Fibroblast of skin of right quadriceps (primary cell): ENCODE results near the gene SPTAN1.
A peak's percentile ranks its signal among the peaks of the same experiment; 100 is the strongest.
"Not testable (repeated sequence)": the region's sequence is repeated elsewhere in the genome, so short reads cannot be mapped to it uniquely, and the experiment has no call there.

Experiments used
- DNase-seq: peaks from one replicate; pipeline ENCODE4 v3.0.0-alpha.2; 2013

SPTAN1 gene

DNA sequence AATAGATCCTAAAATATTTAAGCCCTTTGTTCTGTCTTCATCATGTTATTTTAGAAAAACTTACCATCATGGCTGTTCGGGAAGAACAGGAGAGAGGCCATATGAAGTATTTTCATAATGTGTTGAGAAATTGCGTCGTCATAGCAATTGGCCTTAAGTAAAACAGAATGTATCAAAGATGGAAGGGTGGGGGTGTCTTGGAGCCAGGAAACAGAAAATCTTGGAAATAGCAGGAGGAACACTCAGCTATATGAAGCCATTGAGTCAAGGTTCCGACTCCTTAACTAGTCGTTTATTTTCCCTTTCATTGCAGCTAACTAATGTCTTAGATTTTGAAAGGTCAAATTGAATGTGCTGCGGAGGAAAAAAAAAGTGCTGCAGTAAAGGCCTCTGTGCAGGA is 1.3 kb downstream of the SPTAN1 start:
- DNase-seq: peak; percentile 73

DNA sequence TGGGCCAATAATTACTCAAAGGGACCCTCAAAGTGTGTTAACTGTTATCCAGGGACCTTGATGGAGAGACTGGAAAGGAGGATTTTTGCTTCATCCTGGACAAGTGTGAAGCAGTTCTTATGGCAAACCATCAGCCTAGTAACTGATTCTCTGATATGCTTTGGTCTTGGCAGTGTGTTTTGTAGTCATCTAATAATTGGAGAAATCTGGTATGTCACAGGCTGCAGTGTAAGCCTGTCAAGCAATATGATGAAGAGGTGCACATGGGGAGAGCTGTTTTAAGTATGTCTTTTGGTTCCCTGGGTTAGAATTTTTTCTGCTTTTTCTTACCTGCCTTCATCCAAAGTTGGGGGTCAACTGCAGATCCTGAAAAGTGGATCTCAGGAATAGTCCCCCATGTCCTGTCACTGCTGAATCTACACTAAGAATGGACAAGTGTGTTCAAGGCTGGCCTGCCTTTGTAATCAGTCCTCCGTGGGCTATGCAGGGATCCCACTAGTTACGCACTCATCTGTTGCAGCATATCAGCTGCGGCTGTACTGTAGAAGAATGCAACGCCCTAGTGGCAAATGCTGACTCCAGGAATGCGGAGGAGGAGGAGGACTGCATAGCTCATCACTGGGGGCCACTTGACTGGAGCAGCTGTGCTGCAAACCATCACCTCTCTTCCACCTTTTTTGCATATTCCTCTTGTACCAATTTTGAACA is 1.9 kb downstream of the SPTAN1 start:
- peak; percentile 89 for DNase-seq

DNA sequence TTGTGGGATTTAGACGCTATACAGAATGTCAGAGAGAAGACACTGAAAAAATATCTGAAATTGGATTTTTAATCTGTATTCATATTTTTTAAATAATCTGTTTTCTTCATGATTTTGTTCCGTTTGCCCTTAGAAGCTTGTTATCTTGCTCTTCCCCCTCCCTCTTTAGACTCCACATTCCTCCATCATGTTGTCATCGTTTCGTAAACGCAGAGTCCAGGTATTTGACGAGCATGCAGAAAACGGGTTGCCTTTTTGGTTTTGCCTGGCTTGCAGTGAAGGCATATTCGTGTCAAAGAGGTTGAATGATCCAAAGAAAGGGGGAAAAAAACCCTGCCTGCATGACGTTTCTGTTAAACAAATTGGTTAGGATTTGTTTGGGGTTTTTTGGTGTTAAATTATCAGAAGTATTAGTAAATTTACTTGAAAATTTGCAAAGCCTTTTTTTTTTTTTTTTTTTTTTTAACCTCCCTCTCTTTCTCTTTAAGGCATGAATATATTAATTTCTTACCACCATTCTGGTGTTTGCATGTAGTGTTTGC is 2.9 kb downstream of the SPTAN1 start:
- peak; percentile 70 for DNase-seq

DNA sequence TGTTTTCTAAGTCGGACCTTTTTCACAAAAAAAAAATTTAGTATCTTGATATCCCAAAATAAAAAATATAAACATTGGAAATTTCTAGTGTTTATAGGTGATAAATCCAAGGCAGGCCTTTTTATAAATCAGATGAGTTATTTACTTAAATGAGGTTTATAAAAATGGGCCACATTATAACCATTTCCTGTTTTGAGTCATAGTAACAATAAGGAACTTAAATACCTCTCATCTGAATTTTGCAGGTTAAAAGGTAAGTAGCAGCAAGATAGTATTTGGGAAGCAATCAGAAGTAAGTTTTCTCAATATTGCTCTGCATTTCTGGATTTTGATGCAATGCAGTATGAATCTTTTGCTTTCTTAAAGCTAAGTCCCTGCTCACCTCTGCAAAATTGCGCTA is 3.9 kb downstream of the SPTAN1 start:
- DNase-seq: no peak

DNA sequence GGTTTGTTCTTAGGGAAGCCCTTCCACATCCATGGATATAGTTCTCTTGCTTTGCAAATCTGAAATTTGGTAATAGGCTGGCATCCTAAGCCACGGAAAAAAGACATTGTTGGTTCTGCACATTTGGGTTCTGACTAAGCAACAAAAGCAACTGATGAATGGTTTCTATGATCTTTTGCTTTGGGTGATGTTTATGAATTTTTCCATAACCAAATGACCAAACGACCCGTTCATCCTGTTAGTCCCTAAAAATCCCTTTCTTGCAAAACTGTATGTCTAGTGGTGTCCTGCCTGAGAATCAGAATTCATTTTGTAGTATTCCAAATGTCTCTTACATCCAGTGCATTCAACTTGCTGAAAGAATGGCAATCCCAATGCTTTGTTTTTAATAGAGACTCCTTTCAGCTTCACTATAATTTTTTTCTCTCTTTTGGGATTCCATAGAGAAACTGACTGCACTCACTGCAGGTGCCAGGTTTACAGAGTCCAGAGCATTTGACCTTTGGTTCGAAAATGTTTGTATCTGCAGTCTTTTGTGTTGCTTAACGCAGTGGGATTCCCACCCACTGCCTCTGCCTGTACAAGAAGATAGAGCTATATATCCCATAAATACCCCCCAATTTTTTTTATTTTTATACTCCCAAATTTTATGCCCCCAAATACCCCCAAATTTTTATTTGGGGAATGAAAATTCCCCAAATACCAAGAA is 4.7 kb downstream of the SPTAN1 start:
- DNase-seq: no peak

DNA sequence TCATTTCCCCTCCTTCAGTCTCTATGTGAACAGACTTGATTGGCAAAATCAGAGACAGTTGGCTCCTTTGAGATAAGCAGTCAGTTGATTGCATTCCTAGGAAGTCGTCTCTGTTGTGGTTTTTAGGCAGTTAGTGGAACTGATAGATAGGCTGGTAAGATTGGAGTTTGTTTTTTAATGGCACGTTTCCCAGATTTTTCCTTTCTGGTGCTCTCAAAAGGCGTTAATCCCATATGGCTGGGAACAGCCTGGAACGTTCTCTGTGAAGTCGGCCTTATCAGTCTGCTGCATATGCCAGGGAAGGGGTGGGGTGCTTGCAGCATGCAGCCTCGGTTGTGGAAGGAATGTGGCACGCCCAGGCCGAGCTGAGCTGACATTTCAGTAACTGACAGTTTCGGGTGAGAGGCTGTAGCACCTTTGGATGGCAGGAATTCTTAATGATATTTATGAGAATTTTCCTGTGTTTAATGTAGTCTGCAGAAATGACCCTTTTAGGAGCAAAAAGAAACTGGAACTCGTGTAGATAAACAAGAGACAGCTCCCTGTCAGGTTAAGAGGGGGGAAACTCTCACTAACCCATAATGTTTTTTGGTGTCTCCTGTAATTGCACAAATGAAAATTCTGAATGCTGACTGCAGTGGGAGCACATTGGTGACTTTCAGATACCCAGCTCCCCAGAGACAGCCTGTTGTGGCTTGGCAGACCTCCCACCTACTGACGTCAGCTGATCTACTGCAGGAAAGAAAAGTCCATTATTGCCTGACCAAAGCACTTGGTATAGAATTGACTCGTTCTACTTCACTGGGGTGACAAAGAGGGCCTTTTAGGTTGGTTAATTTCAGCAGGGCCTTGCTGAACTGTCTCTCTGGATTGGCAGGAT is 6.3 kb downstream of the SPTAN1 start:
- DNase-seq: peak; percentile 91

DNA sequence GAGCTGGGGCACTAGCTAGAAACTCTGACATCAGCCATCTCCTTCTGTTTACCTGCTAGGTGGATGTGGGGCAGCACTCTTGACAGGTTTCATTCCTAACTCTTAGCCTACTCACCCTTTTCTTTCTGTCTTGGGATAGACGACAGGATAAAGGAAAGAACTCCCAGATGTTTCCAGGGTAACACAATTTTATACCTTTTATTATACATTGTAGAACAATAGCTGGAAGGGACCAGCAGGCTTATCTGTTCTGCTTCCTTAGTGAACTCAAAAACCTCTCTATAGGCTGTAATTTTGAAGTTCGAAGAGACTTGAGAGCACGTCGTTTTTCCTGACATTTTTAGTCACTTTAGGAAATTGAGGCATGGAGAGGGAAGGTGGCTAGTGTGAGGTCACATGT is 13.2 kb downstream of the SPTAN1 start:
- no peak for DNase-seq

DNA sequence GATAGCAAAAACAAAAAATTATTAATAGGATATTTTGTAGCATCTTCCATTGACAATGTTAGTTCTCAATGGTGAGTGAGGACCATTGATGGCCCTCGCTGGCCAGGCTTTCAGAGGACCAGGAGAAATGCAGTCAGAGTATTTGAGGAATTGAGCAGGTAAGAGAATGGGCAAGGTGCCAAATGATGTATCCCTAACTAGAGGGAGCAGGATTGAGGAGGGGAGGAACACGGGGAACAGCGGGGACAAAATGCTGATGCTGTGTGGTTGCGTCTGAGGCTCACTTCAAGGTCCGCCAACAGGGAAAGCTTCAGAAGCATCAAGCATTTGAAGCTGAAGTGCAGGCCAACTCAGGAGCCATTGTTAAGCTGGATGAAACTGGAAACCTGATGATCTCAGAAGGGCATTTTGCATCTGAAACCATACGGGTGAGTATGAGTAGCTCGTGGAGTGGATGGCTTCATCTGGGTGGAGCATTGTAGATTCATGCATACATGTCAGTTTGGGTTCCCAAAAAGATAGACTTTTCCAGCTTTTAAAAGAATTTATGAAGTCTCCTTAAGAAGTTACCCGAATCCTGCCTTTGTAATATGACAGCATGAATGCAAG is 16.2 kb downstream of the SPTAN1 start:
- no peak for DNase-seq

DNA sequence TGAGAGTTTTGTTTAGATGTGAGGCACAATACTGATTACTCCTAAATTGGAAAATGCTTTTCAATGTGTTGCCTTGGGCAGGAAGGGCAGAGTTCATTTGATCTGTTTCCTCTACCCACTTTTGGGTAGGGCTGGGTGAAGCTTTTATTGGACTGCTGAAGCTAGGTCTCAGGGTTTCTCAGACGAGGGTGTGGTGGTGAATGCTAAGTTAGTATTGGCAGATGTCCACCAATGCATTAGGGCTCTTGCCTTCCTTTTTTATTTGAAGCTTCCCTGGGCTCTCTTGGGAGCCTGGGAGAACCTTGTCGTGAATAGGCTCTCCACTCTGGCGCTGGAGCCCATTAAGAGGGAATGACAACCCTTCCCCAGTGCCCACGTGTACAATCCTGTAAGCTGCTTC is 23.1 kb downstream of the SPTAN1 start:
- no peak for DNase-seq

DNA sequence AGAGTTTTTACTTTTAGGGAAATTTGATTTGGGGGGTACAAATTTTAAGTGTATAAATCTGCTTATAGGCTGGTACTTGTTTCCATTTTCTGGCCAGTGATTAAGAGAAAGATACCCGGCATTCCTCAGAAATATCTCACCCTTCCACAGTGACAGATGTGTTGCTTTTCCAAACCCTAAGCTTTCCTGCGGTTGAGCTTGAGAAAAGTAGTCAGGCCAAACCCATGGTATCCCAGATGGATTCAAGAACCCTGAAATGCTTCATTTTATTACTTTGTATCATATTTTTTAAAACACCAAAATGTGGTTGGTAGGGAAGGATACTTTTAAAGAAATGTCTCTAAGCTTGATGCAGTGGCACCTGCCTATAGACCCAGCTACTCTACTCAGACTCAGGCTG is 23.5 kb downstream of the SPTAN1 start:
- DNase-seq: no peak

DNA sequence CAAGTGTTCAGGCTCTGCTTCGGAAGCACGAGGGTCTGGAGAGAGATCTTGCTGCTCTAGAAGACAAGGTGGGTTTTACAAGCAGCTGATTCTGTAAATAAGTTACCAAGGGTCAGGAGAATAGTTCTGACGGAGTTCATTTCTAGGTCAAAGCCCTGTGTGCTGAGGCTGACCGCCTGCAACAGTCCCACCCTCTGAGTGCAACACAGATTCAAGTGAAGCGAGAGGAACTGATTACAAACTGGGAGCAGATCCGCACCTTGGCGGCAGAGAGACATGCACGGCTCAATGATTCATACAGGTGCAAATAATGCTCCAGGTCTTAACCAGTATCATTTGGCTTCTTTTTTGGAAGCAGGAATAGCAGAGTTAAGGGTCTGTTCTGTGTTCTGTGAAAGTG is 24.8 kb downstream of the SPTAN1 start:
- no peak for DNase-seq

DNA sequence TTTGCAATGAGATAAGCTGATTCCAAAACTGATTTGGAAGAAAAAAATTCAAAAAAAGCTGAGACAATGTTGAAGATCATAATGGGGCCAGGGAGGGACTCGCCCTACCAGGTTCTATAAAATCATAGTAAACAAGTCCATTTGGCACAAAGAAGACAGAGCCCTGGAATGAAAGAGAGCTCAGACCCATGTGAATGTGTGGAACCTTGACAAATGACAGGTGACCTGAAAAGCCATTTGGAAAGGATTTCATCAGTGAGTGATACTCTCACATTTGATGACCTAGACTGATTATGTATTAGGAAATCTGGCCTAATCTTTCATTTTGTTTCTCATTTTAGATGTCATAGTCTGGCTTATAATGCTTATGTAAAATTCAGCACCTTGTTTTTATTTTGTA is 26.8 kb downstream of the SPTAN1 start:
- DNase-seq: no peak

DNA sequence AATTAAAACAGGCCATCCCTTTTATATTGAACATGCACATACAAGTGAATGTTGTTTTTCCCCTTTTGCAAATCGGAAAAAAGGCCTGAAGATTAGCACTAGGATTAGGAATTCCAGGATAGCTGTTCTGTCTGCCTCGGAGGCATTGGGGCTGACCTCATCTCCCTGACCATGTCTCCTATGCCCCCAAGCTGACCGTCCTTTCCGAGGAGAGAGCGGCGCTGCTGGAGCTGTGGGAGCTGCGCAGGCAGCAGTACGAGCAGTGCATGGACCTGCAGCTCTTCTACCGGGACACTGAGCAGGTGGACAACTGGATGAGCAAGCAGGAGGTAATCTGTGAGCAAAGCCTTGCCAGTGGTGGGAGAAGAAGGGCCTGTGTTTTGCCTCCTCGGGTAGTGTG is 28.3 kb downstream of the SPTAN1 start:
- DNase-seq: no peak

DNA sequence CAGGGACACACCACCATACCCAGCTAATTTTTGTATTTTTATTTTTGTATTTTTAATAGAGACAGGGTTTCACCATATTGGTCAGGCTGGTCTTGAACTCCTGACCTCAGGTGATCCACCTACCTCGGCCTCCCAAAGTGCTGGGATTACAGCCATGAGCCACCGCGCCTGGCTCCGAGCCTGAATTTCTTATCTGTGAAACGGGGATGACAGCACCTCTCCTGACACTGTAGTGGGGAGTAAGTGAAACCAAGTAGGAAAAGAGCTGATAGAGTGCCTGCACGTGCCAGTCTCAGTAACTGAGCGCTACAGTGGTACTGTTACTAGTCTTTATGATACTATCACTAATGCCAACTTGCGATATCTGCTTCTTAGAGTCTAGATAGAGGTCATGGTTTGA is 32.8 kb downstream of the SPTAN1 start:
- DNase-seq: not testable (repeated sequence)

DNA sequence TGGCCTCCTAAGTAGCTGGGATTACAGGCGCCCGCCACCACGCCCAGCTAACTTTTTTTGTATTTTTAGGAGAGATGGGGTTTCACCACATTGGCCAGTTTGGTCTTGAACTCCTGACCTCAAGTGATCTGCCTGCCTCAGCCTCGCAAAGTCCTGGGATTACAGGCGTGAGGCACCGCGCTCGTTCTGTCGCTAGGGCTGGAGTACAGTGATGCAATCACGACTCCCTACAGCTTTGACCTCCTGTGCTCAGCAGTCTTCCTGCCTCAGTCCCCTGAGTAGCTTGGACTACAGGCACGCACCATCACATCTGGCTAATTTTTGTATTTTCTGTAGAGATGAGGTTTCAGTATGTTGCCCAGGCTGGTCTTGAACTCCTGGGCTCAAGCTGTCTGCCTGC is 34.5 kb downstream of the SPTAN1 start:
- DNase-seq: not testable (repeated sequence)

DNA sequence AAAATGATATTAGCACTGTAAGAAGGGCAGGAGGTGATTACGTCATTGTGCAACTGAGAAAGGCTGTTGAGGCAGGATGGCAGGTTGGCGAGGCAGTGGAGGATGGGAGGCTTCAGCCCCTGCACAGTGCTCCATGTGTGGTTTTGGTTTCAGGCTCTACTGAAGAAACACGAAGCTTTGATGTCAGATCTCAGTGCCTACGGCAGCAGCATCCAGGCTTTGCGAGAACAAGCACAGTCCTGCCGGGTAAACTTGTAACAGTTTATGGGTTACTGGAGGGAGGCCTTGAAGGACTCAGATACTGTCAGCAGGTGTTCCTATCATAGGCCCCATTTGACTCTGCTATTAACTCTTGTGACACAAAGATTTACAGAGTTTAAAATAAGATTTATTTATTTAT is 35.1 kb downstream of the SPTAN1 start:
- no peak for DNase-seq

DNA sequence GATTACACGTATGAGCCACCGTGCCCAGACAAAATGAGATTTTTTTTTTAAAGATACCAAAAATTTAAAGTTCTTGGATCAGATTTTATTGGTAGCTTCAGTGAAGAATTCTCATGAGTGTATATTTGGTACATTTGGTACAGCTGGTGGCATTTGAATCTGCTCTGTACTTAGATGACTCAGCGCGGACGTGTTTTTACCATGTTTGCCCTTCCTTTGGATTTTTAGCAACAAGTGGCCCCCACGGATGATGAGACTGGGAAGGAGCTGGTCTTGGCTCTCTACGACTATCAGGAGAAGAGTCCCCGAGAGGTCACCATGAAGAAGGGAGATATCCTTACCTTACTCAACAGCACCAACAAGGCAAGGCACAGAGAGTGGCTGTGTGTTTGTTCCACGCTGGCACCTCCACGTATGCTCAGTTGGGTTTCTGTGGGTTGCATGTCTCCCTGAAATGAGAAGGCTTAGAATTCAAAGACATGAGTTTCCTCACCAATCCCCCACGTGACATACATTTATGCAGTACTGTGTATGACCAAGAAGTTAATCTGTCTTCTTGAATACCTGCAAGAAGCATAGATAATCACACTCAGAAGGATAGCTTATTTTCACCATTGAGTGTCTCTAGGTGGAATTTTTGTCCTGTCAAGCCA is 36.3 kb downstream of the SPTAN1 start:
- no peak for DNase-seq

DNA sequence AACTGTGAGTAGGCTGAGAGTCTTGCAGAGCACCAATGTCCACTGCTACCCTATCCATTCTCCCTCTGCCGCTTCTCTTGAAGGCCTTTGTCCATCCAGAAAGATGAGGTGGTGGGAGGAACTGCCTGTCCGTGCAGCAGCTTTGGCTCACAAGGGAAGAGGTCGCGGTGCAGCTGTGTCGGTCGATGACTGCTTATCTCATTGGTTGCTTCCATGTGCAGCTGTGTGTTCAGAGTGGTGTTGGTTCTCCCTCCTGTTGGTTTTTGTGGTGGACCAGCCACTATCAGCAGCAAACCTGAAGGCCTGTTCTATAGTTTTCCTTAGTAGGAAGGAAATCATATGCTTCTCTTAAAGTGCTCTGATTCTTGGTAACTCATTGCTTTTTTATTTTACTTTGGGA is 40.7 kb downstream of the SPTAN1 start:
- no peak for DNase-seq

DNA sequence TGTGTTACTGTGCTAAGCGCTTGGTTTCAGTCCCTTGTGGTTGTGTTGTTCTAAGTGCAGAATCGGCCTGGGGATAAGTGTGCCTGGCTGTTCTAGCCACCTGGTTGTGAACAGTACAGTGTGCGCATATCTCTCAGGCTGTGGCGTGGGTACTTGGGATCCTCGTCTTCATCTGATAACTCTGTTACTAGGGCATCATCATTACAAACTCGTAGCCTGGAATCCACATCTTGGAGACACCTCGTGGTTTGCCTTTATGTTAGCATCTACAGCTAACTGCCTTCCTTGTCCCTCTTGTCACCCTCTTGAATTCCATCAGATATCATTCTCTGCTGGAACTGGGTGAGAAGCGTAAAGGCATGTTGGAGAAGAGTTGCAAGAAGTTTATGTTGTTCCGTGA is 41.5 kb downstream of the SPTAN1 start:
- no peak for DNase-seq

DNA sequence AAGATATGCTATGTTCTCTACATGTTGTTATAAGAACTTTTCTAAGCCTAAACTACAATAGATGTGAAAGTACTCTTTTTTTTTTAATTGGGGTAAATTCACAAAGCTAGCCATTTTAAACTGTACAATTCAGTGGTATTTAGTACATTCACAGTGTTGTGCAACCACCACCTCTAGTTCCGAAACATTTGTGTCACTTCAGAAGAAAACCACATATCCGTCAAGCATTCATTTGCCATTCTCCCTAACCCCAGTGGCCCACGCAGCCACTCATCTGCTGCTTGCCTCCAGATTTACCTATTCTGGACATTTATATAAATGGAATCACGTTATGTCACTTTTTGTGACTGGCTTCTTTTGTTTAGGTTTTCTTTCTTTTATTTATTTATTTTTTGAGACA is 43.1 kb downstream of the SPTAN1 start:
- no peak for DNase-seq

DNA sequence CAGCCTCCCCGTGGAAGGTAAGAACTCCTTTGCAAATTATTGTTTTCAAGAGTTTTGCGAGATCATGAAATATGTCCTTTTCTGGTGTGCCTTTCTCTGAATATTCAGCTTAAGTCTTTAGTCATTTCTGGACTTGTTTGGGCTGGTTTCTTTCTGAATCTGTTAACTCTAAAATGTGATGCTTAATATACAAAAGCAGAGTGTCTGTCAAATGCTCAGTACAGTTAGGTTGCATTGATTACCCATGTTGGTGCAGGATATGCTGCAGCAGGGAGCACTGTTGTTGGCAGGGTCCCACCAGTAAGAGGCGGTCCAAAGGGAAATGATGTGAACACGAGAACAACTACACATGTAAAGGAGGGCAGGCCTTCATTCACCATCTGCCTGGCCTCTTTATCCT is 47.7 kb downstream of the SPTAN1 start:
- no peak for DNase-seq

DNA sequence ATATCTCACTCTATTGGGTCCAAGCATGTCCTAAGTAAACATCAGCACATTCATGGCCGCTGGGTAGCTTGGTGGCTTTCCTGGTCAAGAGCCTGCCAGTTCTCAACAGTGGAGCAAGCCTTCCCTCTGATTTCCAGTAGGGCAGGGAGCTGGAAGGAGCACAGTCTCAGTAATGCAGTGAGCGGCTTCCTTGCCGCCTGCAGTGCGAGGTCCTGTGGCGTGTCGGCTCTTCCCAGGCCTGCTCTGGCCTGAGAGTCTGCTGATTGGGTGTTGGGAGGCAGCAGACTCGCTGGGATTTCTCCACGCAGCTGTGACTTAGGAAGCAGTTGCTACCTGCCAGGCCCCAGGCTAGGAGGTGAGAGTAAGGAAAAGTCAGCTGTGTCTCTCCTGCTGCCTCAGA is 51.3 kb downstream of the SPTAN1 start:
- DNase-seq: no peak
